CD4-positive, alpha-beta T cell treated with Interleukin-17A for 1 hour (primary cell): ENCODE results near the gene JAKMIP2.
"Not testable (repeated sequence)": the region's sequence is repeated elsewhere in the genome, so short reads cannot be mapped to it uniquely, and the experiment has no call there.

Experiments
- DNase-seq: peaks from one replicate; pipeline ENCODE4 v3.0.0-alpha.2; 2020

JAKMIP2 gene

DNA sequence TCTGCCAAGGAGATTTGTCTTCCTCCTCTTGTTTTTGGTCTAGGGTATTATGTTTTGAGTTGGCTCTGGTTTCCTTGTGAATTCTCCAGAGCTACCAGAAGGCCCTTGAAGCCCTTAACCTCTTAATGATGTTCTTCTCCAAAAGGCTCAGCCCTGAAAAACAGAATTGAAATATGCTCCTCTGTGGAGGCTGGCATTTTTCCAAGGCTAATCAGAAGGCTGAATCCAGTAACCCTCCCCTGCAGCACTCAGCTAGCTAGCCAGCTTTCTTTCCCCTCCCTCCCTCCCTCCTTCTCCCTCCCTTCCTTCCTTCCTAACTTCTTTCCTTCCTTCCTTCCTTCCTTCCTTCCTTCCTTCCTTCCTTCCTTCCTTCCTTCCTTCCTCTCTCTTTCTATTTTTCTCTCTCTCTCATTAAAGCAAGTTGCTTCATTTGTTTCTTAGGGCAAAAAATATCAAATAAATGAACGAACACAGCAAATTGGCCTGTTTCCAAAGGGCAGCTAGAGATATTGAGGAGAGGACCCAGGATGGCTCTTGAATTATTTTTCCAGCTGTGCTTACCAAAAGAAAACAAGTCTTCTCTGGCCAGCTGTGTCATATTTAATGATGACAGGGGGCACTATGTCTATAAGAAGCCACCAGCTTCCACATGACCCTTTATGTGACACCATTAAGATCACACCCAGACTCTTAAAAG is 38.7 kb downstream of the JAKMIP2 start:
- DNase-seq = no peak

DNA sequence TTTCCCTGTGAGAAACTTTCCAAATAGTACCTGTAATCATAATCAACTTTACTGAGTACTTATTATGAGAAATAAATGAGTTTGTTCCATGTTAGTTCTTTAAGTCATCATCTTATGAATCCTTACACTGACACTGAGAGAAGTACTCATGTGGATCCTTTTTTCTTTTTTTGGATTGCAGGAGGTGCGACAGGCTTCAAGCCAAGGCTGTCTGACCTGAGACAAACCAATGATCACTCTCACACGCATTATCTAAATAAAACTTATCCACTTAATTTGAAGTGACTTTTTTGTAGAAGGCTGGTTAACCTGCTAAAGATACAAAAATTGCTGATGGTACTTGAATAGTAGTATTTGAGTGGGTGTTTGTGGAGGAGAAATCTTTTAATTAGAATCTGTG is 39.5 kb downstream of the JAKMIP2 start:
- no peak for DNase-seq

DNA sequence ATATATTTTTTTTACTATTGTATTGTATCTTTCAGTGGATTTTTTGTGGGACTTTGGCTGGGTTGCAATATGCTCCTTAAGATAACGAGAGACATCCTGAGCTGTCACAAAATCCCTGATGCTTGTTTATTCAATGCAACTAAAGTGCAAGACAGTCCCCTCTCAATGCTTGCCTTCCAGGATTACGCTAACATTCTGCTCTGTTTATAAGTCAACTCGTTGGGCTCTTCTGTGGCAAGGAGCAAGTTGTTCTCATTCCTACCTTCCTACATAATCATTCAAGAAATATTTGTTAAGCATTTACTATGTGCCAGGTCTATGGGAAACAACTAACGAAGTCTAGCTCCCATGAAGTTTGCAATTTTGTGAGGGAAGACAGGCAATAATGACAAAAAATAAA is 40.4 kb downstream of the JAKMIP2 start:
- no peak for DNase-seq

DNA sequence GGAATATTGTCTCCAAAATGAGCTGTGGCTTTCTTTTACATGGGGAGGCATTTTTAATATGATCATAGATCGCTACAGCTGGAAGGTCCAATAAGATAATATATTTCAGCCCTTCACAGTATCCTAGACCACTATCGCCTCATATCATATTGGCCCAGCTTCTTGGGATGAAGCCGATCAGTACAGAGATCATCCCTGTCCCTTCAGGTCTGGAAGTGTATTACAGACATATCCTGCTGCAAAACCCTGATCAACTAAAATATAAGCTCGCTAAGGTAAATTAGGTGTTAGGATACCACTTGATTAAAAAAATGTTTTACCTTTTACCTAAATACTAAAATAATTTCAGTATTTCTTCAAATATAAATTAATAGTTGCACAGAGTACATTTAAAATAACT is 41.7 kb downstream of the JAKMIP2 start:
- no peak for DNase-seq

DNA sequence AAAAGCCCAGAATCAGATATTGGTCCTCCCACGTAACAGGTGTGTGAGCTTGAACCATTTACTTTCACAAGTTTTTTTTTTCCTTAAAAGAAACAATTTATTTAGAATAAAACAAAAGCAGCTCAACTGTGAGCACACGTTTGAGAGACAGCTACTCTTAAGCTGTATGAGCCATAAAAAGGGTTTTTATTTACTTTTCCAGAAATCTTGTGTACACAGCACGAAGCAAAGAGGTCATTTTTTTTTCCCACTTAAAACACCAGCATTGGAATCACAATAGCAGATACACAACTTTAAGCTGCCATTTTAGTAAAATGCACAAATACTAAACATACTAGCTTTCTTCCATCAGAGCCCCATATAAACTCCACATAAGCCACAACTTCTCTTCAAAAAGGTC is 44.6 kb downstream of the JAKMIP2 start:
- DNase-seq = no peak

DNA sequence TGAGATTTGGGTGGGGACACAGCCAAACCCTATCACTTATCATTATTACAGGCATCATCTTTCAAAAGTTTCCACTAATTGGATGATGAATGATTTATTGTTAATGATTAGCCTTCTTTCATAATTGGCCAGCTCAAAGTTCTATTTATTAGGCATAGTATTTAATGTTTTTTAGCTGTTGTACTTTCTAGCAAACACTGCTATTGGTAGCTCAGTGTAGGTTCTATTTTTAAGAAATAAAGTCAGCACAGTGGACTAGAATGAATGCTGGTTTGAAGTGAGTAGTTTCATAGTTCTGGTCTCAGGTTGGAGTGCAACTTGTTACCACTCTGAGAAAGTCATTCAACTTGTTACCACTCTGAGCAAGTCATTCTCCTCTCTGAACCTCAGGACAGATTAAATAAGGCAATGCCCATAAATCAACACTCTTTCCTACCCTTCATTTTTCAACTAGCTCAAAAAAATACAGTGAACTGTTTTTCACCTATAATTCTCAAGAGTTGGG is 46.9 kb downstream of the JAKMIP2 start:
- DNase-seq = no peak

DNA sequence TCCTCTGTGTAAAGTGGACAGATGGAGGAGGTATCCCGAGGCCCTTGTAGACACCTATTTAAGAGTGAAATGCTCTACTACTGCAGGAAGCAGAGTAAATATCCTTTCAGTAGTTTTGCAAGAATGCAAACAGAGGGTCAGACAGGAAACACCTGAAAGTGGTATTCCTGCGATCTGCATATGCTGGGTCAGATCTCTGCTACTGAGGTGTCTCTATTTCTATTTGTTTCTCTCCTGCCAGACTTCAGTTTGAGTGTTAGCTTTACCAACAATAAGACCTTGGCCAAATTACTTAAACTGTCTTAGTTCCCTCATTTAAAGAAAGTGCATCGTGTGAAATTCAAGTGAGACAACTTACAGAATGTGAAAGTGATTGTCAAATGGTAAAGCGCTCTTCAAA is 47.6 kb downstream of the JAKMIP2 start:
- no peak for DNase-seq

DNA sequence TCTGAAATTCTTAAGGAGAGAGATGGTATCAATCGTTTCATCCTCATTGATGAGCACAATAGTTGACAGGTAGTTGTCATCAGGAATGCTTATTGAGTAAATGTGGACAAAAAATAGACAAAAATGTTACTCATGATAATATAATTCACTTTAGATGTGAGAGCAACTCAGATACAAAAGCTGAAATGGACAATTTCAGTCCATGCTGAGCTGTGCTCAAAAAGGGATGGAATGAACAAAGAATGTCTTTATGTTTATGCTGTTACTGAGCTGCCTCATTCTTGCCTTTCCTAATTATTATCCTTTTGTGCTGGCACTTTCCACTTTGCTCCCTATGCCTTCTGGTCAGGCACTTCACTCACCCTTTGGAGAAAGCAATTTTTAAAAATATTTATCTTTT is 49.5 kb downstream of the JAKMIP2 start:
- no peak for DNase-seq

DNA sequence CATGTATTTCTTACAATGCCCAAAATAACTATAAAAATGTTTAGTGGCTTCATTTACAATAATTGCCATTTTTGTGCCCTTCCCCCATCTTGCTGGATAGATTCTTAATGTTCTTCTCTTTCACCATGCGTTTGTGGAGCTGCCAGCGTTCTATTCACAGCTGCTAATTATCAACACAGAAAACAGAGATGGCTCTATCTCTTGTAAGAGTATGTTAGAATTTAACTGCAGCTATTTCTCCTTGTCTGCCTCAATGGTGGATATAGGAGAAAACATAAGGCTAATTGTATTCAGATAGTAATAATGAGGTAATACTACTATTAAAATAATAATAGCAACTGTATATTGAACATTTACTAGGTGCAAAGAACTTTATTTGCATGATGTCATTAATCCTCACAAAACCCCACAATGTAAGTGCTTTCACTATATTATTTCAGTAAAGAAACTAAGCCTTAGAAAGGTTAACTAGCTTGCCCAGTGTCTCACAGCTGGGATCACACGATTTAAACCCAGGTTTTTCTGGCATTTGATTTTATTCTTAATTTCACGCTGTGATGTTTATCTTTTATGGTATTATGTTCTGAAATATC is 50.1 kb downstream of the JAKMIP2 start:
- no peak for DNase-seq

DNA sequence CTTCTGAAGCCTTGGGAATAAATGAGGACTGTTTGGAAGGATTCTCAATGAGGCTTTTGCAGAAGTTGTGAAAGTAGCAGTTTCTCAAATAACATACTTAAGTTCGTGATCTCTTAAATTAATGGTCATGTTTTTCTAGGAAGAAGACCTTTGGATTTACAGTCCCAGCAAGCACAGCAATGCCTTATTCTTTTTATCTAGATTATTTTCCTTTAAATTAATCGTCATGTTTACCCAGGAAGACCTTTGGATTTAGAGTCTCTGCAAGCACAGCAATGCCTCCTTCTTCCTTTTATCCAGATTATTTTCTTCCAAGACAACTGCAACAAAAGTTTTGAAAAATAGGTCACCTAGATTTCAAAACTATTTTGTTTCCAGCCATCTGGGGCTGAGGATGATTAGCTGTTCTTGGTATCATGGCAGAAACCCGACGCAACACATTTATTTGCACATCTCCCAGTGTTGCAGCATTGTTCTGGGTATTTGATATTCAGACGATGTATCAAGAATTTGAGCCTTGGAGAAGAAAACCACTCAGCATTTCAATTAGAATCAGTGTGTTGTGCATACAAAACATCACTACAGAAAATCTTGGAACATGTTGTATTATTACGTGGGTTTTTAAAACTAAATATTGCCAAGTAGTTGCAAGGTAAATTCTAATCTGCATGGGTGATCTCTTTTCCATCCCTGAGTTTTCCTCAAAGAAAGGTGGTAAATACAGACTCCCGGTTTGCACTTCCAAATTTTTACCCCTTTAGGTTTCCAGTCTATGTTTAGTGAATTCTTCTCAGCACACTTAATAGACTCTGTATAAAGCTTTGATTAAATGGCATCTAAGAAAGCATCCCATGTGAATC is 50.9 kb downstream of the JAKMIP2 start:
- no peak for DNase-seq

DNA sequence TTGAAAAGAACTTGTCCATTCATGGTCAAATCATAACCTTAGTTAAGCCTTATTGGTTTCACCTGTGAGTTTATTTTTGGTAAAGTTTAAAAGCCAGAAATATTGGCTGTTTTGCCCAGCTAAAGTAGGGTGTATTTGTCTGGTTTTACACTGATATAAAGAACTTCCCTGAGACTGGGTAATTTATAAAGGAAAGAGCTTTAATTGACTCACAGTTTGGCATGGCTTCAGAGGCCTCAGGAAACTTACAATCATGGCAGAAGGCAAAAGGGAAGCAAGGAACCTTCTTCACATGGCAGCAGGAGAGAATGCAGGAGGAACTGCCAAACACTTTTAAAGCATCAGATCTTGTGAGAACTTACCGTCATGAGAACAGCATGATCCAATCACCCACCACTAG is 55.3 kb downstream of the JAKMIP2 start:
- no peak for DNase-seq

DNA sequence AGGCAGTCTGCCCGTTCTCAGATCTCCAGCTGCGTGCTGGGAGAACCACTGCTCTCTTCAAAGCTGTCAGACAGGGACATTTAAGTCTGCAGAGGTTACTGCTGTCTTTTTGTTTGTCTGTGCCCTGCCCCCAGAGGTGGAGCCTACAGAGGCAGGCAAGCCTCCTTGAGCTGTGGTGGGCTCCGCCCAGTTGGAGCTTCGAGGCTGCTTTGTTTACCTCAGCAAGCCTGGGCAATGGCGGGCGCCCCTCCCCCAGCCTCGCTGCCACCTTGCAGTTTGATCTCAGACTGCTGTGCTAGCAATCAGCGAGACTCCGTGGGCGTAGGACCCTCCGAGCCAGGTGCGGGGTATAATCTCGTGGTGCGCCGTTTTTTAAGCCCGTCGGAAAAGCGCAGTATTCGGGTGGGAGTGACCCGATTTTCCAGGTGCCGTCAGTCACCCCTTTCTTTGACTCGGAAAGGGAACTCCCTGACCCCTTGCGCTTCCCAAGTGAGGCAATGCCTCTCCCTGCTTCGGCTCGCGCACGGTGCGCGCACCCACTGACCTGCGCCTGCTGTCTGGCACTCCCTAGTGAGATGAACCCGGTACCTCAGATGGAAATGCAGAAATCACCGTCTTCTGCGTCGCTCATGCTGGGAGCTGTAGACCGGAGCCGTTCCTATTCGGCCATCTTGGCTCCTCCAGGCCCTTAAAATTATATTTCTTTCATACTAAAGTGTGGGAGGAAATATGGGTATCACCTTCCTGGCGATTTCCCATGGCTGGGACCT is 61.2 kb downstream of the JAKMIP2 start:
- not testable (repeated sequence) for DNase-seq

DNA sequence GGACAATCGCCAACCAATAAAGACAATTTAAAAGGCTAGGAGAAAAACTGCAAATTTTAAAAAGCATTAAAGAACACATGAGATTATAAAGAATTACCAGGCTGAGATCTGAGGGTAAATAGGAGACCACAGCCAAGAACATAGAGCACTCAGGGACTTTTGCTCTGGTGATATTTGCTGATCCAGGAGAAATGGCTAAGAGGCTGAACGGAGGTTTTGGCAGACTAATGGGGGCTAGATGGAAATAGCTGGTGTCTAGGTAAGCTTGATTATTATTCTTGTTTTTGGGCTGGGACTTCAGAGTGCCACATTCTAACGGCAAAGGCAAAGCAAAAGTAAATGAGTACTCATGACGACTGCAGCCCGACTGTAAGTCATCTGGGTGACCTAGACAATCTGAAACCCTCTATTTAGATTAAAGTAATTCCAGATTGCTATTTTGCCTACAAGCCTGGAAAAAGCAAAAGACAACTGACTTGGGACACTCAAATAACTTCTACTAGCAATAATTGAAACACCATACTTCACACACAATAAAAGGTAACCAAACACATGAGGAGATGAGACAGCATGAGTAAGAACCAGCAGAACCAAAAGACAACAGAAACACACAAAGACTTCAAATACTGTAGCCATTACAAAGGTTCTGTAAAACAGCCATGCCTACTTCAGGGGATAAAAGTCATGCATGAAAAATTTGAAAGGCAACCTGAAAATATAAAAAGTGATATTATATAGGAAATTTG is 68.8 kb downstream of the JAKMIP2 start:
- no peak for DNase-seq

DNA sequence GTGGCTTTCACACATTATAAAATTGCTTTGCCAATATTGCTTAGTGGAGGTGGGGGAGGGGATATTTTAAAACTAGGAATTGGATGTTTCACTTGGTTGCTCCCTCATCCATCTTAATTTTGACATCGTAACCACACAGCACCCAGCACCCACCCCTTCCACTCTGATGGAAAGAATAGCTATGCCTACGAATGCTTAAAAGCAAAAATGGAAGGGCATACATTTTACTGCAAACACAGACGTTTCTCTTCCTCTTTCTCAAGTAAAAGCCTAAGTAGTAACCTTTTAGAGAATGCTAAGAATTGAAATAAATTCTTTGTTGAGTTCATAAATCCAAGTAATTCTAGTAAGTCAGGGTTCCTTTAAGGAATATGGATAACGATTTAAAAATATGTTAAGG is 69.9 kb downstream of the JAKMIP2 start:
- no peak for DNase-seq

DNA sequence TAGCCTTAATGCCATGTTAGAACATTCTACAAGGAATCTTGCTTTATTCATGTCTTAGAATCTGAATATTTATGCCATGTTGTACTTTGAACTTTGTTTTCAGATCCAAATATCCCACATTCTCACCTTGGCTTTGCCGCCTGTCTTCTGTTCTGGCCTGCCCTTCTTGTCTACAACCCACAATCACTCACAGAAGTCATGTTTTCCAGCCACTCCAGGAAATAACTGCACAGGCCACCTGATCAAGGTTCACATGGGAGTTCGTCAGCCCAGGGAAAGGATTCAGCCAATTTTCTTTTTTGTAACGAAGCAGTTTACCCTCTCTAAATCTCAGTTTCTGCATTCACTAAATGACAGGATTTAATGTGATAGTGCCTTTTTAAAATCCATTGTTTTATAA is 70.5 kb downstream of the JAKMIP2 start:
- no peak for DNase-seq

DNA sequence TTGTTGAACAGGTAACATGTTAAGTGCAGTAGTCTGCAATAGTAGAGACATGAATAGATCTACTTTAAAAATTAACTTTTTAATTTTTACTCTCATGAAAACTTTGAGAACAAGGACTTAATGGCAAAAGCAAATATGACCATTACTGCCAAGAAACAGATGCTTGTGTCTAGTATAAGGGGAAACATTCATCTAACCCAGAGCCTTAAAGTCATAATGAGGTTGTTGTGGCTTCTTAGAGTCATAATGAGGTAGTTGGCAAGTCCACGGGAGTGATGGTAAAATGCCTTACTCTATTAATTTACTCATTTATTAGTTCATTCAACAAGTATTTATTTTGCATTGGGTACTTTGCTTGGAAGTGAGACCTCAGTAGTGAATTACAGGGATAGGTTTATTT is 71.5 kb downstream of the JAKMIP2 start:
- no peak for DNase-seq

DNA sequence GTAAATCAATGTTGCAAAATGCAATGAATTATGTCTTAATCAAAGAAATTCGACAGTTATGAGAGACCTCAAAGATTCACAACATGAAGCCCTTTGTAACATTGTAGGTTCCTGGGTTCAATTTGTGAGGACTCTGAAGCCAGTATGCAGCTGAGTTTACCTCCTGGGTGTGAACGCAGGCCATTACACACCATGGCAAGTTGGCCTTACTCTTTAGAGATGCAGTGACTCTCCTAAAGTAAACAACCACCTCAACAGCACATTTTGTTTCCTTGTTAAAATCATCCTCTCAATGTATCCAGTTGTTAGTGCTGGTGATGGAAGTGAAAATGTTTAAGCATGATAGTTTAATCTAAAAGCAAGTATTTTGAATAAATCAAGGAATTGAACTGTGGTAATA is 73.8 kb downstream of the JAKMIP2 start:
- no peak for DNase-seq

DNA sequence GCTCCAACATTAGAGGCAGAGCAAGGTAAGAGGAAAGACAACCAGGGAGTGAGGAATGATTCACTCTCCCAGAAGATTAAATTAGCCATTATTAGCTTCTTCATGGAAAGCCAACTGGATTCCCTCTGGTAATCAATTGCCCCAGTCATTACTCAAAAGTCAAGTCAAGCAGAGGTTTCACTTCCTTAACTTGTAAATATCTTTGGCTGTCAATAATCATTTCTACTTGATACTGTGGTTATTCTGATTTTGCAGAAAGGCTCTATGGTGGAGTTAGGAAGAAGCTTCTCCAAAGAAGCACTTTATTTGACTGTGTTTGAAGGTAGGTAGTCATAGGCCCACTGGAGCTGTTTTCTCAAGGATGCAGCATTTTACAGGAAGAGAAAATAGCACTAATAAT is 78.0 kb downstream of the JAKMIP2 start:
- DNase-seq = no peak

DNA sequence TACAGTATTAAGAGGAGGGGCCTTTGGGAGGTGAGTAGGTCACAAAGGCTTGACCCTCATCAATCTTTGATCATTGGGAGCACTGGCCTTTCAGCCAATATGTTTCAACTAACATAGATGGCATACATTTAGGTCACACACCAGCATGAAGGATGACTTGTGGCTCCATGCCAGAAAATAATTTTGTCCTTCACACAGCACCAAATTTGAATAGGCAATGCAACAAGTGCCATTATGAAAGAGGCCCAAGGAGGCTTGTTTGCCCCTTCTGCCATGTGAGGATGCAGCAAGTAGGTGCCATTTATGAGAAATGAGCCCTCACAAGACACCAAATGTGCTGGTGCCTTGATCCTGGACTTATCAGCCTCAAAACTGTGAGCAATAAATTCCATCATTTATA is 81.1 kb downstream of the JAKMIP2 start:
- no peak for DNase-seq

DNA sequence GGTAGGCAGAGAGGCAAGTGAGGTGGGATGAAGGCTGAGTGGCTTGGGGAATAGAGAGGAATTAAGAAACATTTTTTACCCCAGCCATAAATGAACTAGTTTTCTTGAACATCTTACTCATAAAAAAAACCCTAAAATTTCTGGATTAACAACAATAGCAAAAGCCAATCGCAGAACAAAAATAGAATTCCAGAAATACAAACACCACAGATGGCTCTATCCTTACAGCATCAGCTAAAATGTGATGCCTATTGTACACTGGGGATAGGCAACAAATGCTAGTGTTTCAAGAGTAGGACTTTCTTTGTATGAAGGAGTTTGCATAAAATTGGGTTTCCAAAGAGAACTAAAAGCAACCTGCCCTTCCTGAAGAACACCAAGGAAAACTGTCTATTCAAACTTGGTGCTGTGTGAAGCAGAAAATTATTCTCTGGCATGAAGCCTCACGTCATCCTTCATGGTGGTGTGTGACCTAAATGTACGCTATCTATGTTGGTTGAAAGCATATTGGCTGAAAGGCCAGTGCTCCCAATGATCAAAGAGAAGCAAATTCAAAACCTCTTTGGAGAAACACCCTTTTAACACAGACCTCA is 82.9 kb downstream of the JAKMIP2 start:
- no peak for DNase-seq

DNA sequence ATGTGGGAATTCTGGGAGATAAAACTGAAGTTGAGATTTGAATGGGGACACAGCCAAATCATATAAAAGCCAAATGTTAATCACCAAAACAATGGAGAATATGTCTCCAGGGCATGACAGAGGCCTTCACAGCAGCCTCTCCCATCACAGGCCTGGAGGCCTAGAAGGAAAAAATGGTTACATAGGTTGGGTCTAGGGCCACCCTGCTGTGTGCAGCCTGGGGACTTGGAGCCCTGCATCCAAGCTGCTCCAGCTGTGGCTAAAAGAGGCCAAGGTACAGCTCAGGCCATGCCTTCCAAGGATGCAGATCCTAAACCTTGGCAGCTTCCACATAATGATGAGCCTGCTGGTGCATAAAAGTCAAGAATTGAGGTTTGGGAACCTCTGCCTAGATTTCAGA is 85.1 kb downstream of the JAKMIP2 start:
- DNase-seq = no peak

DNA sequence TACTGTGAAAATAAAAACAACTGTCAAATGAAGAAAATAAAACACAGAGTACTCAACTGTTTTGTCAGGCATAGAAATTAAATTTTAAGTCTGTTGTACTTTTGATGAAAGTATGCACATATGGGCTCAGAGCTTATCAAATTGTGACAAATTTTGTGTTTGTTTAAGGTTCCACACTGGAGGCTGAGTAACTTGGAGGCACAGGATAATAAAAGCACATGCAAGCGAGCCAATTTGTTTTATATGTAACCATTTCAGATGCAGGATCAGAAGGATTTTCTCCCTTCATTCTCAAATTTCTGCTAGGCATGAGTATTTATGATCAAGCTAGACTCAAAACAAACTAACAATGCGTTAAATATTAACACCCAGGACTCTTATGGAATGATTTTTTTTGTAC is 87.8 kb downstream of the JAKMIP2 start:
- no peak for DNase-seq
